Activated CD4-positive, CD25-positive, alpha-beta regulatory T cell treated with anti-CD3 and anti-CD28 coated beads, Interleukin-2, amount 50 U/mL, for 16 hours (primary cell): ENCODE results near the gene SMPDL3A.
A peak's percentile ranks its signal among the peaks of the same experiment; 100 is the strongest.

Experiments
- DNase-seq: peaks from one replicate; pipeline ENCODE4 v3.0.0-alpha.2; 2020; ENCODE audit warnings: low read depth, low spot score

Gene SMPDL3A

DNA sequence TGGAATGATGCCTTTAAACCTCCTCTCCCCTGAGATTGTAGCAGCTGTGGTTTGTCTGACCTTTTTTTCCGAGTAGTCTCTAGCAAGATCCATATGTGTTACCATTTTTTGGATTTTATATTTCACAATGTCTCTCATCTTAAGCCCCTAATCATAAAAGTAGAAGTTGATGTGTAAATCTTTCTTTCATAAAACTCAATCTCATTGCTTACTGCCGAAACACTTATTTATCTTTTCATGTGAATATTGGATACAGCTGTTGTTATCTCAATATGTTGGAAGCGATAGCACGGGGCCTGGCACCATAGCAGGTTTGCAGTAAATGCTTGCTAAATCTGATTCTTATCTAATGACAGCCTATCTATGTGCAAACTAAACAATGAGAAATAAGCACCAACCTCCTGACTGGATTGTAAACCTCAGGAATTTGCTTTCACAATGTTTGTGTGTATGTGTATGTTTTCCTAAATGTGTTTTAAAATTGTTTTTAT, 14.2 kb downstream of the SMPDL3A start:
- DNase-seq, result no peak

DNA sequence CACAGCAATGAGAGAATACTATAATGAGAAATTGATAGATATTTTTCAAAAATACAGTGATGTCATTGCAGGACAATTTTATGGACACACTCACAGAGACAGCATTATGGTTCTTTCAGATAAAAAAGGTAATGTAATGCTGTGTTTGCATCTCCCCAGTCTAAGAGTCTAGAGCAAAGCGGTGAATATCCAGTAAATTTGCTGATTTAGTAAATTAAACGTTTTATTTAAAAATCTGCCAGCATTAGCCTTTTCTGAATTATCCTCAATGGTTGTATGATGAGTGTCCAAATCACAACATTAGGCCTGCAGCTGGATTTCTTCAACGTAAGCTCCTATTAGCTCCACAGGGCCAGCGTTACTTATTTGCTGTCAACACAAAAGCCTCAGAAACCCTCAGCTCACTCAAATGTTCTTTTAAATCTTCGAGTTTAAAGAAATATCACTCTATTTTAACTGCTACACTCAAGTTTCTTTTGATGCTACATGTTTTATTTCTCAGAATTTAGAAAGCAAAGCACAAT, 16.0 kb downstream of the SMPDL3A start:
- DNase-seq, result no peak

DNA sequence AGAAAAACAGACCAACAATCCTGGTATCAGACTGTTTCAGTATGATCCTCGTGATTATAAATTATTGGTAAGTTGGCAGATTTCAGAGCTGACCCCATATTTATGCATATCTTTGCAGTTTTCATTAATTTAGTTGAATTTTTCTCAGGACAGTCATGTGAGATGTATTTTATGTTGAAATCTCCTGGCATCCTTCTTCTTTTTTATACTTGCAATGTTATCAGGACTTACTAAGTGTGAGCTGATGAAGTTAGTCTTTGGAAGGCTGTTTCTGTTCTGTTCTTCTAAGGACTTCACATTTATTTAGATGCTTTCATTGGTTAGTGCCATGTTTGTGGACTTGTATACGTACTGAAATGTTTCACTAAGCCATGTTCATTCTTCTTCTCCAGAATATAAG, 17.2 kb downstream of the SMPDL3A start:
- DNase-seq, result no peak

- DNase-seq, result no peak
Measured at GRCh38 chr6:122808121-122808885, 19.2 kb downstream of the SMPDL3A start.

DNA sequence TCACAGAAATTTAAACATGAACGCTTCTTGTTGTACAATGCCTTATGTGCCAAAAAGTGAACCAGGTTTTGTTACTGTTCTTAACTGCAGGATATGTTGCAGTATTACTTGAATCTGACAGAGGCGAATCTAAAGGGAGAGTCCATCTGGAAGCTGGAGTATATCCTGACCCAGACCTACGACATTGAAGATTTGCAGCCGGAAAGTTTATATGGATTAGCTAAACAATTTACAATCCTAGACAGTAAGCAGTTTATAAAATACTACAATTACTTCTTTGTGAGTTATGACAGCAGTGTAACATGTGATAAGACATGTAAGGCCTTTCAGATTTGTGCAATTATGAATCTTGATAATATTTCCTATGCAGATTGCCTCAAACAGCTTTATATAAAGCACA, 19.9 kb downstream of the SMPDL3A start:
- no peak for DNase-seq

DNA sequence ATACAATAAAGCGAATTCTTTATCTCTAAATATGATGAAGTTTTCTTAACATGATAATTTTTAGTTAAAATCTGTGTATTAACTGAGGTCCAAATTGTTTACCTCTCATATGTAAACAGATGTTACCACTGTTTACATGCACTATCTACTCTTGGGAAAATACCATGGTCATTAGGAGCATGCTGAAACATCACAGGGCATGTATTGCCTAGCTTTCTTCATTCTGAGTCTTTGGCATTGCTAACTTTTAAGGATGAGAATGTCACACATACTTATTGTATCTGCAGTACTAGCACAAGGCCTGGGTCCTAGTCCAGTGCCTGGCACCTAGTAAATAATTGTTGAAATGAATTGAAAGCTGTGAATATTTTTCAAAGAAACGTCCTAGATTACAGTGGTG, 20.6 kb downstream of the SMPDL3A start:
- no peak for DNase-seq

DNA sequence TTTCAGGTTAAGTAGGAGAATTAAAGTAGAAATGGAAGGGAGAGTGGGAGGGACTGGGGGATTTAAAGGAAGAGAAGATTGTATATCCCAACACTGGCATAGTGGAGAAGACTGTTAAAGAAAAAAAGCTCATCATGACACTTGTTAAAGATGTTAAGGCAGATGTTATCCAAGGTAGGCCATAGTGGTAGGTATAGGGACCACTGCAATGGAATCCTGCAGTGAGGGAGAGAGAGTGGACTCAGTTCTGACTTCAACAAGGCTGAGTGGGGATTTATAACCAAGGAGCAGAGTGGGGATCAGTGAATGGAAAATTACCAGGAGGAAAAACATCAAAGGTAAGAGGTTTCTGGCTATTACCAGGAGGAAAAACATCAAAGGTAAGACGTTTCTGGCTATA, 21.1 kb downstream of the SMPDL3A start:
- DNase-seq, result no peak

DNA sequence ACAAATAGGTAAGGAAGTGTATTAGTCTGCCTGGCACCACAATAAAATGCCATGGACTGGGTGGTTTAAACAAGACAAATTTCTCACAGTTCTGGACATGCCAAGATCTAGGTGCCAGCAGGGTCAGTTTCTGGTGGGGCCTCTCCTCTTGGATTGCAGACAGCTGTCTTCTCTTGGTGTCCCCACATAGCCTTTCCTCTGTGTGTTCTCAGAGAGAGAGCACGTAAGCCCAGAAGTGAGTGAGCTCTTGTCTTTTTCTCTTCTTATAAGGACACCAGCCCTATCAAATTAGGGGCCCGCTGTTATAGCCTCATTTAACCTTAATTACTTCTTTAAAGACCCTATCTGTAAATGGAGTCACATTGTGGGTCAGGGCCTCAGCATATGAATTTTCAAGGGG, 28.3 kb downstream of the SMPDL3A start:
- no peak for DNase-seq

- no peak for DNase-seq
Measured at GRCh38 chr6:122817766-122818165, 28.7 kb downstream of the SMPDL3A start.

DNA sequence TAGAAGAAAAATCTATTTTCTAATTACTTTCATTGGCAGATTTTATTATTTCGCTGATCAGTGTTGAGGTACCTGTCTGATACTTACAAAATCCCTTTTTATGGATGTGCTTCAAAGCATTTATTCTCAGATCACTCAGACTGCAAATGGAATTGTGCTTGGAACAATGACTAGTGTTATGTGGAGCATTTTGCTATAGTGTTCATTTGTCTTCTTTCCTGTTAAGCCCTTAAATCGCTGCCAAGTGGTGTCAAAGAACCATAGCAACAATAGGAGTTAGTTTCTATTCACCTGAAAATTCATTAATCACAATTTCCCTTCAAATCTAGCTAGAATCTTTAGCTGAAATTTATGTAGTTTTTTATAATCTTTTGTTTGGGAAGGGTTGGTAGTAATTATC, 29.8 kb downstream of the SMPDL3A start:
- DNase-seq, result no peak

GRCh38 chr6:122821095-122821494, 32.0 kb downstream of the SMPDL3A start:
- DNase-seq, result no peak

DNA sequence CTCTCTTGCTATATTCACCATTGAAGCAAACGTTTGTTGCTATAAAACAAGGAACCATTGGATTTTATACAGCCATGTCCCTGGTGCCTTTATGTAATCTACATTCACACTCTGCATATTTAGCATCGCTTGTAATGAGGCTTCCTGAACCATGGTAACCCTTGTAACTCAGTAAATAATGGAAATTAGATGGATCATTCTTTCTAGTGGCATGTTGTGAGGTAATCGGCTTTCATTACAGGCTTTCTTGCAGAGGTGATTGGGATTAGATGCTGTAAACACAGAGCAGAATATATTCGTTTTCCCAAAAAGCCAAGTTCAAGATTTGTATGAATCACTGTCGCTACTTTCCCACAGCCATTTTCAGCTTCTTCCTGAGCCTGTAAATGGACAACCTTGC, 36.1 kb downstream of the SMPDL3A start:
- DNase-seq, result no peak

DNA sequence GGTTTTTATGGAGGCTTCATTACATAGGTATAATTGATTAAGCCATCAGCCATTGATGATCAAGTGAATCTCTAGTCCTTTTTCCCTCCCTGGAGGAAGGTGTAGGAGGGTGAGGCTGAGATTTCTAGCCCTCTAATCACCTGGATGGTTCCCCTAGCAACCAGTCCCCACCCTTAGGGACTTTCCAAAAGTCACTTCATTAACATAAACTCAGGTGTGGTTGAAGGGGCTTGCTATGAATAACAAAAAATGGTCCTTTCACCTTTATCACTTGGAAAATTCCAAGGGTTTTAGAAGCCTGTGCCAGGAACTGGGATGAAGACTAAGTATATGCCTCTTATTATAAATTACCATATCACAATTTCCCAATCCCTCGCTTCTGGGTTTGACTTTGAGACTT, 40.4 kb downstream of the SMPDL3A start:
- DNase-seq, result no peak

GRCh38 chr6:122831511-122831910, 42.5 kb downstream of the SMPDL3A start:
- DNase-seq, result no peak

DNA sequence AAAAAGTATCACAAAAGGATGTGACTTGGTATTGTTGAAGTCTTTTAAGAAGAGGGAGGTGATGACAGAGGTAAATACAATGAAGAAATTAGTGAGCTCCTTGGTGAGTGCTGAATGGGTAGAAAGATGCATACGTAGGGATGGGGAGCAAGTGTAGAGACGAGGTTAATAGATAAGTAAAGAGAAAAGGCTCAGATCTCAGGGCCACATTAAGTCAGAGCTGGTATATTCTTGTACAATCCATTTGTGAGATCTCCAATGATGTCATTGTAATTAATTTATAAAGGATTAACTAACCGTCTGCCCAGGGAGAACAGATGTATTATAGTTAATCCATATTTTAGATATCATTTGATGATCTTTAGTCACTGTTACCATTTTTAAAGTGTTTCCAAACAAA, 43.4 kb downstream of the SMPDL3A start:
- no peak for DNase-seq

- DNase-seq, result no peak
Measured at GRCh38 chr6:122833021-122833491, 44.0 kb downstream of the SMPDL3A start.

- DNase-seq, result no peak
Measured at GRCh38 chr6:122838060-122838780, 49.2 kb downstream of the SMPDL3A start.

- DNase-seq, result peak; percentile 13
Measured at GRCh38 chr6:122839472-122839871, 50.4 kb downstream of the SMPDL3A start.

DNA sequence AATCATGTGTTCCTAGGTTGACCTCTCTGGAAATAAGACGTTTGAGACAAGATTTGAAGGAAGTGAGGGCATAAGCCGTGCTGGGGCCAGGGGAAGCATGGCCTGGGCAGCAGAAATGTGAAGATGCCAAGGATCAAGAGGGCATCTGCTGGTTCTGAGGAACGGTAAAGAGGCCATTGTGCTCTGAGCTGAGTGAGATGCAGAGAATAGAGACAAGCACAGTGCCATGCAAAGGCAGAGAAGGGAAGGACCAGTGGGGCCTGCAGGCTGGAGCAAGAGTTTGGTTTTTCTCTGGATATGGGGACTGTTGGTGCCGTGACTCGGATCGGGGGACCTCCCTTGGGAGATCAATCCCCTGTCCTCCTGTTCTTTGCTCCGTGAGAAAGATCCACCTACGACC, 50.8 kb downstream of the SMPDL3A start:
- DNase-seq, result no peak

- no peak for DNase-seq
Measured at GRCh38 chr6:122845464-122845863, 56.4 kb downstream of the SMPDL3A start.

DNA sequence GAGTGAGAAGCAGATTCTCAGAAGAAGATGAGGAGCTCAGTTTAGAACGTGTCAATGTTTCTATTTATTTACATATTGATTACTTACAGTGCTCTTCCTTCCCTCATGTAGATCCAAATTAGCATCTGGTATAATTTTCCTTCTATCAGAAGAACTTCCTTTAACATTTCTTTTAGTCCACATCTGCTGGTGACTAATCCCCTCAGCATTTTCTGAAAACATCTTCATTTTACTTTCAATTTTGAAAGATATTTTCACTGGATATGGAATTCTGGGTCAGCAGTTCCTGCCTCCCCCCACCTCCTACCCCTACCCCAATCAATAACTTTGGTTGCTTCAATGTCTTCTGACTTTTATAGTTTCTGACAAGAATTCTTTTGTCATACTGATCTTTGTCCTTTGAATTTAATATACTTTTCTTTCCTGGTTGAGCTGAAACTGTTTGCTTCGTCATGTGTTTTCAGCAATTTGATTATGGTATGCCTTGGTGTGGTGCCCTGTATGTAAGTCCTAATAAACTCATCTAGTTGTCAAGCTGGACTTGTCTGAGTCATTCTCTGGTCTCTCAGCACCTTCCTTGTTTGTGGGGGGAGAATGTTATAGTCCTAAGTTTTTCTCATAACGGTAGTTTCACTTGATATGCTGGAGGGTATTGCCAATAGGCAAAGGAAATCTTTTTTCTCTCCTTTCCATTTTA, 57.0 kb downstream of the SMPDL3A start:
- no peak for DNase-seq
